GM23338 (cell line): ENCODE data around the gene UBN1. TPM values are rescaled to one million over a fixed set of nuclear protein-coding genes. Genes with fewer than 3 reads are reported as not detected.

Experiments
- ATAC-seq: fragments of 200-7000 bp; cut with Tn5 transposase; 3 replicates; pipeline ENCODE4 v1.9.1; 2020
- DNase-seq: peaks from one replicate; pipeline ENCODE4 v3.0.0-alpha.2; 2015; ENCODE audit warnings: low spot score
- H2AFZ ChIP-seq: fragments of 200-600 bp; sonication (generic); 2 replicates; pipeline ENCODE4 v1.8.0; 2016; ENCODE audit warnings: antibody characterized with exemption, mild to moderate bottlenecking, moderate library complexity
- H3F3A ChIP-seq: fragments of 200-600 bp; sonication (generic); replicated peaks from 2 replicates; pipeline ENCODE4 v1.8.0; 2017; ENCODE audit warnings: antibody characterized with exemption, mixed run types, low read depth
- H3K27ac ChIP-seq: fragments of 200-600 bp; sonication (generic); 2 replicates; pipeline ENCODE4 v1.6.1; 2016; ENCODE audit warnings: low read depth
- H3K27me3 ChIP-seq: fragments of 200-600 bp; sonication (generic); 2 replicates; pipeline ENCODE4 v1.8.0; 2016; ENCODE audit warnings: mild to moderate bottlenecking, mixed run types, moderate library complexity; ENCODE audit not compliant: insufficient read depth
- H3K36me3 ChIP-seq: fragments of 200-600 bp; sonication (generic); 2 replicates; pipeline ENCODE4 v1.8.0; 2016; ENCODE audit warnings: mild to moderate bottlenecking; ENCODE audit not compliant: insufficient read depth
- H3K4me1 ChIP-seq: fragments of 200-600 bp; sonication (generic); 2 replicates; pipeline ENCODE4 v1.8.0; 2016; ENCODE audit warnings: mild to moderate bottlenecking, moderate library complexity; ENCODE audit not compliant: insufficient read depth
- H3K4me2 ChIP-seq: fragments of 200-600 bp; sonication (generic); 2 replicates; pipeline ENCODE4 v1.7.1; 2017; ENCODE audit warnings: mixed run types
- H3K4me3 ChIP-seq: fragments of 200-600 bp; sonication (generic); 2 replicates; pipeline ENCODE4 v1.6.1; 2016; ENCODE audit warnings: mixed run types
- H3K79me2 ChIP-seq: fragments of 200-600 bp; sonication (generic); replicated peaks from 2 replicates; pipeline ENCODE4 v1.8.0; 2017; ENCODE audit warnings: mild to moderate bottlenecking; ENCODE audit not compliant: insufficient read depth
- H3K9me2 ChIP-seq: fragments of 200-600 bp; sonication (generic); 2 replicates; pipeline ENCODE4 v1.8.0; 2017; ENCODE audit not compliant: insufficient read depth
- H4K20me1 ChIP-seq: fragments of 200-600 bp; sonication (generic); replicated peaks from 2 replicates; pipeline ENCODE4 v1.8.0; 2017; ENCODE audit warnings: mild to moderate bottlenecking; ENCODE audit not compliant: insufficient read depth
- H3K27ac Mint-ChIP-seq: 2 replicates; pipeline ENCODE4 v1.8.0; 2020; ENCODE audit warnings: inconsistent platforms, mild to moderate bottlenecking, moderate library complexity, mixed read lengths
- H3K27me3 Mint-ChIP-seq: 3 replicates; pipeline ENCODE4 v1.8.0; 2022; ENCODE audit warnings: low read depth, mild to moderate bottlenecking, moderate library complexity, mixed read lengths, inconsistent platforms; ENCODE audit not compliant: insufficient read depth, poor library complexity
- H3K36me3 Mint-ChIP-seq: 3 replicates; pipeline ENCODE4 v1.8.0; 2021; ENCODE audit warnings: low read depth, mild to moderate bottlenecking, inconsistent platforms, moderate library complexity, mixed read lengths
- H3K4me1 Mint-ChIP-seq: 3 replicates; pipeline ENCODE4 v1.8.0; 2020; ENCODE audit warnings: mild to moderate bottlenecking, inconsistent platforms, mixed read lengths
- H3K4me3 Mint-ChIP-seq: 3 replicates; pipeline ENCODE4 v1.8.0; 2021; ENCODE audit warnings: moderate library complexity, mild to moderate bottlenecking, inconsistent platforms, mixed read lengths
- H3K9me3 Mint-ChIP-seq: 3 replicates; pipeline ENCODE4 v1.8.0; 2020; ENCODE audit warnings: moderate library complexity, mild to moderate bottlenecking, inconsistent platforms, mixed read lengths
- CREB1 ChIP-seq: fragments of 250-450 bp; sonication (Bioruptor Pico); IDR thresholded peaks from 2 replicates; pipeline ENCODE4 v1.5.0; 2020; ENCODE audit warnings: low read depth, mild to moderate bottlenecking, moderate library complexity
- EZH2phosphoT487 ChIP-seq: fragments of 200-600 bp; sonication (generic); IDR thresholded peaks from one replicate; pipeline ENCODE4 v1.8.1; 2018; ENCODE audit warnings: antibody characterized with exemption; ENCODE audit not compliant: unreplicated experiment
- JUNB ChIP-seq: IDR thresholded peaks from one replicate; pipeline ENCODE4 v1.6.1; 2016; ENCODE audit warnings: antibody characterized with exemption; ENCODE audit not compliant: unreplicated experiment
- NANOG ChIP-seq: IDR thresholded peaks from 2 replicates; pipeline ENCODE4 v1.6.1; 2016; ENCODE audit warnings: antibody characterized with exemption, borderline replicate concordance
- POLR2AphosphoS5 ChIP-seq: IDR thresholded peaks from 2 replicates; pipeline ENCODE4 v1.6.1; 2016; ENCODE audit warnings: antibody characterized with exemption, low read depth
- REST ChIP-seq: IDR thresholded peaks from one replicate; pipeline ENCODE4 v1.6.1; 2018; ENCODE audit warnings: antibody characterized with exemption; ENCODE audit not compliant: unreplicated experiment
- STAT1 ChIP-seq: IDR thresholded peaks from one replicate; pipeline ENCODE4 v1.6.1; 2016; ENCODE audit warnings: antibody characterized with exemption; ENCODE audit not compliant: unreplicated experiment
- ZNF114 ChIP-seq: fragments of 250-450 bp; sonication (Bioruptor Pico); IDR thresholded peaks from 2 replicates; pipeline ENCODE4 v1.5.0; 2020; ENCODE audit warnings: mild to moderate bottlenecking, moderate library complexity
- ZNF331 ChIP-seq: fragments of 250-450 bp; sonication (Bioruptor Pico); IDR thresholded peaks from 2 replicates; pipeline ENCODE4 v1.5.0; 2020; ENCODE audit warnings: low read depth, mild to moderate bottlenecking, moderate library complexity
- ZNF462 ChIP-seq: fragments of 250-450 bp; sonication (Bioruptor Pico); IDR thresholded peaks from 2 replicates; pipeline ENCODE4 v1.5.0; 2020; ENCODE audit warnings: mild to moderate bottlenecking, moderate library complexity
- polyA plus RNA-seq: library from polyadenylated mRNA; unstranded; fragments of >200 nt; fragmentation: Nextera tagmentation; extraction: Ambion mirVana; gene quantifications from 2 replicates; pipeline ENCODE4 v1.2.1, GENCODE V29; 2016
- total RNA-seq: library from RNA; depleted of rRNA; stranded (reverse); fragments of >200 nt; shearing (Covaris generic); gene quantifications from 2 replicates; pipeline ENCODE4 v1.2.3, GENCODE V29; 2014

Gene UBN1
- total and polyA plus RNA-seq, 2 experiments from 2014 or later = 18.3 to 46.8 TPM

- H3K9me2 ChIP-seq = no peaks in the 10 kb centered on the region
- H3K36me3 Mint-ChIP-seq = peaks cover 36% of the 10 kb centered on the region
- H3K4me3 Mint-ChIP-seq = no peak overlapping the region
- no peak overlapping the region for H3K4me3 ChIP-seq
- no peaks in the 10 kb centered on the region for H4K20me1 ChIP-seq
- no peak overlapping the region for H3K27ac ChIP-seq
- no peaks in the 10 kb centered on the region for H3K79me2 ChIP-seq
- no peak overlapping the region for H3K27ac Mint-ChIP-seq
- DNase-seq = no peak
- H3K4me1 Mint-ChIP-seq = no peaks in the 10 kb centered on the region
- H3K4me2 ChIP-seq = no peak overlapping the region
- no peaks in the 10 kb centered on the region for H3K9me3 Mint-ChIP-seq
- H3K27me3 Mint-ChIP-seq = peaks cover 4% of the 10 kb centered on the region
- no peaks in the 10 kb centered on the region for H3K27me3 ChIP-seq
- TF ChIP-seq CREB1 (CRISPR knock-in tag) = no peak
- peaks cover 12% of the 10 kb centered on the region for H3K36me3 ChIP-seq
- 0 out of 2 replicates have a peak, but pooled peaks cover 10% of the 10 kb centered on the region for H3F3A ChIP-seq
- no peak for ATAC-seq
- no peaks in the 10 kb centered on the region for H3K4me1 ChIP-seq
- H2AFZ ChIP-seq = no peak overlapping the region
These were observed 44.0 kb downstream of the UBN1 start for GRCh38 chr16:4891097-4891885.

- H2AFZ ChIP-seq = no peak overlapping the region
- no peak overlapping the region for H3K4me2 ChIP-seq
- DNase-seq (no peak), ATAC-seq (no peak)
- H3K4me3 Mint-ChIP-seq = no peak overlapping the region
- H3K36me3 ChIP-seq = peaks cover 9% of the 10 kb centered on the region
- TF ChIP-seq EZH2phosphoT487 (no peak), JUNB (no peak), ZNF462 (CRISPR knock-in tag) (no peak), STAT1 (no peak), ZNF331 (CRISPR knock-in tag) (no peak), NANOG (no peak), CREB1 (CRISPR knock-in tag) (no peak), REST (no peak), POLR2AphosphoS5 (no peak), ZNF114 (CRISPR knock-in tag) (no peak)
- no peak overlapping the region for H3K4me3 ChIP-seq
- H3K27ac Mint-ChIP-seq = no peak overlapping the region
- peaks cover 5% of the 10 kb centered on the region for H3K27me3 Mint-ChIP-seq
- no peaks in the 10 kb centered on the region for H4K20me1 ChIP-seq
- peaks cover 37% of the 10 kb centered on the region for H3K36me3 Mint-ChIP-seq
- no peaks in the 10 kb centered on the region for H3K9me2 ChIP-seq
- no peak overlapping the region for H3K27ac ChIP-seq
- H3K4me1 ChIP-seq = no peaks in the 10 kb centered on the region
- H3K27me3 ChIP-seq = no peaks in the 10 kb centered on the region
- no peaks in the 10 kb centered on the region for H3K79me2 ChIP-seq
- H3K9me3 Mint-ChIP-seq = no peaks in the 10 kb centered on the region
- no peaks in the 10 kb centered on the region for H3K4me1 Mint-ChIP-seq
- 0 out of 2 replicates have a peak, but pooled peaks cover 10% of the 10 kb centered on the region for H3F3A ChIP-seq
These were observed 44.6 kb downstream of the UBN1 start for GRCh38 chr16:4891886-4892216.
